Ovary (tissue), 3 donors: ENCODE results near the gene RTF2.

Source experiments
- EP300 ChIP-seq: sonication (generic); formaldehyde crosslinking; IDR thresholded peaks from one replicate; pipeline ENCODE4 v1.6.1; 2017; ENCODE audit warnings: antibody characterized with exemption
- POLR2A ChIP-seq: fragments of 450-650 bp; IDR thresholded peaks from one replicate; pipeline ENCODE4 v1.6.1; 2017; ENCODE audit warnings: antibody characterized with exemption, mild to moderate bottlenecking, moderate library complexity
- TF ChIP-seq, protein P1 (sequence below), 3 donors: fragments of 450-650 bp in 2 of 3; fragments of 200-600 bp in 1 of 3; IDR thresholded peaks; one replicate each; pipeline versions ENCODE4 v1.5.1 to v1.8.0; 2016 to 2022; ENCODE audit warnings: antibody characterized with exemption in 3 of 3, mild to moderate bottlenecking in 1 of 3
- donor health status: DM: no; HTN: no; CAD: no.

DNA sequence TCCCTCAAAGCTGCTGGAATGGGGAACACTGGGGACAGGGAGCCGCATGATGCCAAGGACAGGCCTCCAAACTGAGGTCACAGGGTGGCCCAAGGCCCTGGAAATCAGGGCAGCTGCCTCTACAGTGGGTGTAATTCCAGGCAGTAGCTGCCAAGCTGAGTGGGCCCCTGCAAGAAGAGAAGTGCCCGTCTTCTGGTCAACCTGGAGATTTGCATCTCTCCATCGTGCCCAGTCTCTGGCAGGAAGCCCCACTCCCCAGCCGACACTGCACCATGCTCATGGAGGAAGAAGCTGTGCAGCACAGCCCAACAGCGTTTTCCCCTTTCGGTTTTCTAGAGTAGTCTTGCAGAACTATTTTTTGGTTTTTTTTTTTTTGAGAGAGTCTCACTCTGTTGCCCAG, 53.9 kb downstream of the RTF2 start:
- TF ChIP-seq, protein P1, sequence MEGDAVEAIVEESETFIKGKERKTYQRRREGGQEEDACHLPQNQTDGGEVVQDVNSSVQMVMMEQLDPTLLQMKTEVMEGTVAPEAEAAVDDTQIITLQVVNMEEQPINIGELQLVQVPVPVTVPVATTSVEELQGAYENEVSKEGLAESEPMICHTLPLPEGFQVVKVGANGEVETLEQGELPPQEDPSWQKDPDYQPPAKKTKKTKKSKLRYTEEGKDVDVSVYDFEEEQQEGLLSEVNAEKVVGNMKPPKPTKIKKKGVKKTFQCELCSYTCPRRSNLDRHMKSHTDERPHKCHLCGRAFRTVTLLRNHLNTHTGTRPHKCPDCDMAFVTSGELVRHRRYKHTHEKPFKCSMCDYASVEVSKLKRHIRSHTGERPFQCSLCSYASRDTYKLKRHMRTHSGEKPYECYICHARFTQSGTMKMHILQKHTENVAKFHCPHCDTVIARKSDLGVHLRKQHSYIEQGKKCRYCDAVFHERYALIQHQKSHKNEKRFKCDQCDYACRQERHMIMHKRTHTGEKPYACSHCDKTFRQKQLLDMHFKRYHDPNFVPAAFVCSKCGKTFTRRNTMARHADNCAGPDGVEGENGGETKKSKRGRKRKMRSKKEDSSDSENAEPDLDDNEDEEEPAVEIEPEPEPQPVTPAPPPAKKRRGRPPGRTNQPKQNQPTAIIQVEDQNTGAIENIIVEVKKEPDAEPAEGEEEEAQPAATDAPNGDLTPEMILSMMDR (IDR thresholded peaks at IDR 0.05): no peak
- TF ChIP-seq POLR2A: no peak
- TF ChIP-seq EP300: no peak
